Measurements from ENCODE around the gene PRDM5.

DNA sequence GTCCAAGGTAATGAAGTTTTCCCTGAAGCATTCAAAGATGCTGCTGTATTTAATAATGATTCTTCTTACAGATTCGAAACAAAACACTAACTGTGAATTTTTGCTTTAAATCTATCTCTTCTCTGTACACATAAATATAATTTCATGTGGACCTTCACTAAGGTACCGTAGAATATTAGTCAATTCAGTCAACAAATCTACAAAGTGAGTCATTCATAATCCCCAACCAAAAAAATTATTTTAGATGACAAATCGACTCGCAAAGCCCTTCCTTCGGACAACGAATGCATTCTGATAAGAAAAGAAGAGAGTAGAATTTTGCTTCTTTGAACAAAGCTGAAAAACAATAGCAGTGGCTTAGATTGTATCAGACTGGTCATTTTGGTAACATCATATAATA, 95.7 kb downstream of the PRDM5 start:
- TF ChIP-seq TAF1 (IDR thresholded peaks at IDR 0.05; ENCODE audit: borderline replicate concordance, insufficient read depth, low read length): no peak
- TF ChIP-seq POLR2AphosphoS5 (IDR thresholded peaks at IDR 0.05; ENCODE audit: low read depth, low read length): no peak
- TF ChIP-seq, protein P1, sequence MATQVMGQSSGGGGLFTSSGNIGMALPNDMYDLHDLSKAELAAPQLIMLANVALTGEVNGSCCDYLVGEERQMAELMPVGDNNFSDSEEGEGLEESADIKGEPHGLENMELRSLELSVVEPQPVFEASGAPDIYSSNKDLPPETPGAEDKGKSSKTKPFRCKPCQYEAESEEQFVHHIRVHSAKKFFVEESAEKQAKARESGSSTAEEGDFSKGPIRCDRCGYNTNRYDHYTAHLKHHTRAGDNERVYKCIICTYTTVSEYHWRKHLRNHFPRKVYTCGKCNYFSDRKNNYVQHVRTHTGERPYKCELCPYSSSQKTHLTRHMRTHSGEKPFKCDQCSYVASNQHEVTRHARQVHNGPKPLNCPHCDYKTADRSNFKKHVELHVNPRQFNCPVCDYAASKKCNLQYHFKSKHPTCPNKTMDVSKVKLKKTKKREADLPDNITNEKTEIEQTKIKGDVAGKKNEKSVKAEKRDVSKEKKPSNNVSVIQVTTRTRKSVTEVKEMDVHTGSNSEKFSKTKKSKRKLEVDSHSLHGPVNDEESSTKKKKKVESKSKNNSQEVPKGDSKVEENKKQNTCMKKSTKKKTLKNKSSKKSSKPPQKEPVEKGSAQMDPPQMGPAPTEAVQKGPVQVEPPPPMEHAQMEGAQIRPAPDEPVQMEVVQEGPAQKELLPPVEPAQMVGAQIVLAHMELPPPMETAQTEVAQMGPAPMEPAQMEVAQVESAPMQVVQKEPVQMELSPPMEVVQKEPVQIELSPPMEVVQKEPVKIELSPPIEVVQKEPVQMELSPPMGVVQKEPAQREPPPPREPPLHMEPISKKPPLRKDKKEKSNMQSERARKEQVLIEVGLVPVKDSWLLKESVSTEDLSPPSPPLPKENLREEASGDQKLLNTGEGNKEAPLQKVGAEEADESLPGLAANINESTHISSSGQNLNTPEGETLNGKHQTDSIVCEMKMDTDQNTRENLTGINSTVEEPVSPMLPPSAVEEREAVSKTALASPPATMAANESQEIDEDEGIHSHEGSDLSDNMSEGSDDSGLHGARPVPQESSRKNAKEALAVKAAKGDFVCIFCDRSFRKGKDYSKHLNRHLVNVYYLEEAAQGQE (IDR thresholded peaks at IDR 0.05; ENCODE audit: insufficient read depth in 1 of 2, low read depth in 2 of 2, low read length in 2 of 2): no peak
